GM21825 (cell line): ENCODE measurements around the gene PPP2R2B.
A peak's percentile ranks its signal among the peaks of the same experiment; 100 is the strongest.
"Not testable (repeated sequence)": the region's sequence is repeated elsewhere in the genome, so short reads cannot be mapped to it uniquely, and the experiment has no call there.

Experiments used
- ATAC-seq: cut with Tn5 transposase; IDR thresholded peaks from one replicate; pipeline ENCODE4 v1.9.1; 2021; ENCODE audit warnings: mild to moderate bottlenecking, moderate library complexity; ENCODE audit not compliant: unreplicated experiment

Gene PPP2R2B

GRCh38 chr5:146562461-146562860, 316.1 kb downstream of the PPP2R2B start:
- no peak for ATAC-seq

- no peak for ATAC-seq
Measured at GRCh38 chr5:146561711-146562110, 316.8 kb downstream of the PPP2R2B start.

GRCh38 chr5:146560205-146560812, 318.2 kb downstream of the PPP2R2B start:
- ATAC-seq: no peak

GRCh38 chr5:146556884-146557283, 321.7 kb downstream of the PPP2R2B start:
- not testable (repeated sequence) for ATAC-seq

- ATAC-seq: no peak
Measured at GRCh38 chr5:146553446-146553845, 325.1 kb downstream of the PPP2R2B start.

- no peak for ATAC-seq
Measured at GRCh38 chr5:146549615-146550014, 328.9 kb downstream of the PPP2R2B start.

GRCh38 chr5:146548781-146549449, 329.6 kb downstream of the PPP2R2B start:
- no peak for ATAC-seq

GRCh38 chr5:146544232-146544631, 334.3 kb downstream of the PPP2R2B start:
- ATAC-seq: no peak

- ATAC-seq: peak; percentile 99
Measured at GRCh38 chr5:146541958-146542849, 336.4 kb downstream of the PPP2R2B start.

GRCh38 chr5:146540414-146540813, 338.1 kb downstream of the PPP2R2B start:
- no peak for ATAC-seq

- no peak for ATAC-seq
Measured at GRCh38 chr5:146539973-146540372, 338.6 kb downstream of the PPP2R2B start.

GRCh38 chr5:146538432-146538831, 340.1 kb downstream of the PPP2R2B start:
- no peak for ATAC-seq

GRCh38 chr5:146533882-146534281, 344.7 kb downstream of the PPP2R2B start:
- ATAC-seq: no peak

- peak; percentile 95 for ATAC-seq
Measured at GRCh38 chr5:146533260-146533857, 345.2 kb downstream of the PPP2R2B start.
